ENCODE results near the gene CRADD.

Gene CRADD

GRCh38 chr12:93676408-93677194 lies 574 bp upstream of the CRADD start:
- Histone ChIP-seq H4K20me1 (ENCODE audit: insufficient read depth, low read length) (no peaks in the 10 kb centered on the region), H3K27me3 (ENCODE audit: insufficient read depth, low read length, poor library complexity) (no peaks in the 10 kb centered on the region), H3K4me1 (ENCODE audit: insufficient read depth, low read length) (peaks cover 59% of the 10 kb centered on the region), H3K4me3 (ENCODE audit: low read depth in 1 of 2, low read length in 2 of 2) (peak overlapping the region; percentile 71 to 79; a peak in 3 of 4 replicates), H3K9ac (ENCODE audit: low read depth, low read length) (peak overlapping the region; percentile 96), H3K4me2 (ENCODE audit: insufficient read depth, low read length) (peak overlapping the region; percentile 70), H2AFZ (ENCODE audit: low read depth, low read length) (peak overlapping the region; percentile 96), H3K27ac (ENCODE audit: low read length) (peak overlapping the region; percentile 98), H3K79me2 (ENCODE audit: insufficient read depth, low read length) (peaks cover 32% of the 10 kb centered on the region), H3K36me3 (ENCODE audit: insufficient read depth, low read length) (peaks cover 6% of the 10 kb centered on the region), H3K9me3 (ENCODE audit: insufficient read depth, low read length, severe bottlenecking) (no peaks in the 10 kb centered on the region)
- ATAC-seq (ENCODE audit: insufficient read depth, low read depth) (no peak), DNase-seq (no peak)
- TF ChIP-seq EZH2 (IDR thresholded peaks at IDR 0.05; ENCODE audit: borderline replicate concordance, low read depth, low read length, severe bottlenecking): no peak
- TF ChIP-seq CTCF (IDR thresholded peaks at IDR 0.05; ENCODE audit: borderline replicate concordance, extremely low read depth, low read length, poor library complexity, severe bottlenecking): no peak

GRCh38 chr12:93678779-93679178 lies 1.6 kb downstream of the CRADD start:
- peaks cover 52% of the 10 kb centered on the region for H3K79me2 ChIP-seq (ENCODE audit: insufficient read depth, low read length)
- TF ChIP-seq EZH2 (IDR thresholded peaks at IDR 0.05; ENCODE audit: borderline replicate concordance, low read depth, low read length, severe bottlenecking): no peak
- no peak for TF ChIP-seq CTCF (IDR thresholded peaks at IDR 0.05; ENCODE audit: borderline replicate concordance, extremely low read depth, low read length, poor library complexity, severe bottlenecking)
- H3K4me2 ChIP-seq (ENCODE audit: insufficient read depth, low read length): peak overlapping the region; percentile 70
- no peaks in the 10 kb centered on the region for H3K9me3 ChIP-seq (ENCODE audit: insufficient read depth, low read length, severe bottlenecking)
- H2AFZ ChIP-seq (ENCODE audit: low read depth, low read length): peak overlapping the region; percentile 96; the same call in 1 of the 2 replicates
- peak overlapping the region in 1 of 2 experiments; percentile 79; a peak in 2 of 4 replicates for H3K4me3 ChIP-seq (ENCODE audit: low read depth in 1 of 2, low read length in 2 of 2)
- DNase-seq (no peak), ATAC-seq (ENCODE audit: insufficient read depth, low read depth) (no peak)
- no peaks in the 10 kb centered on the region for H3K27me3 ChIP-seq (ENCODE audit: insufficient read depth, low read length, poor library complexity)
- peaks cover 65% of the 10 kb centered on the region for H3K4me1 ChIP-seq (ENCODE audit: insufficient read depth, low read length)
- H3K27ac ChIP-seq (ENCODE audit: low read length): peak overlapping the region; percentile 98
- peaks cover 6% of the 10 kb centered on the region for H3K36me3 ChIP-seq (ENCODE audit: insufficient read depth, low read length)
- H4K20me1 ChIP-seq (ENCODE audit: insufficient read depth, low read length): no peaks in the 10 kb centered on the region
- peak overlapping the region; percentile 96 for H3K9ac ChIP-seq (ENCODE audit: low read depth, low read length)

GRCh38 chr12:93679308-93679925 lies 2.2 kb downstream of the CRADD start:
- Histone ChIP-seq H3K27me3 (ENCODE audit: insufficient read depth, low read length, poor library complexity) (no peaks in the 10 kb centered on the region), H3K9me3 (ENCODE audit: insufficient read depth, low read length, severe bottlenecking) (no peaks in the 10 kb centered on the region), H4K20me1 (ENCODE audit: insufficient read depth, low read length) (no peaks in the 10 kb centered on the region), H2AFZ (ENCODE audit: low read depth, low read length) (no peak overlapping the region), H3K36me3 (ENCODE audit: insufficient read depth, low read length) (peaks cover 6% of the 10 kb centered on the region), H3K4me2 (ENCODE audit: insufficient read depth, low read length) (peak overlapping the region; percentile 37), H3K27ac (ENCODE audit: low read length) (peak overlapping the region; percentile 32), H3K4me3 (ENCODE audit: low read depth in 1 of 2, low read length in 2 of 2) (peak overlapping the region in 1 of 2 experiments; percentile 21; a peak in 1 of 4 replicates), H3K4me1 (ENCODE audit: insufficient read depth, low read length) (peaks cover 65% of the 10 kb centered on the region), H3K79me2 (ENCODE audit: insufficient read depth, low read length) (peaks cover 55% of the 10 kb centered on the region), H3K9ac (ENCODE audit: low read depth, low read length) (peak overlapping the region; percentile 13)
- TF ChIP-seq CTCF (IDR thresholded peaks at IDR 0.05; ENCODE audit: borderline replicate concordance, extremely low read depth, low read length, poor library complexity, severe bottlenecking): no peak
- no peak for TF ChIP-seq EZH2 (IDR thresholded peaks at IDR 0.05; ENCODE audit: borderline replicate concordance, low read depth, low read length, severe bottlenecking)
- DNase-seq (no peak), ATAC-seq (ENCODE audit: insufficient read depth, low read depth) (no peak)

Data from DND-41 (cell line).